Measurements from ENCODE around the gene ADAMTS7. TPM values are rescaled to one million over a fixed set of nuclear protein-coding genes. Genes with fewer than 3 reads are reported as not detected.
"Not testable (repeated sequence)": the region's sequence is repeated elsewhere in the genome, so short reads cannot be mapped to it uniquely, and the experiment has no call there.

ADAMTS7 gene
- total RNA-seq, 1 experiment from 2014 or later = 23.1 TPM

DNA sequence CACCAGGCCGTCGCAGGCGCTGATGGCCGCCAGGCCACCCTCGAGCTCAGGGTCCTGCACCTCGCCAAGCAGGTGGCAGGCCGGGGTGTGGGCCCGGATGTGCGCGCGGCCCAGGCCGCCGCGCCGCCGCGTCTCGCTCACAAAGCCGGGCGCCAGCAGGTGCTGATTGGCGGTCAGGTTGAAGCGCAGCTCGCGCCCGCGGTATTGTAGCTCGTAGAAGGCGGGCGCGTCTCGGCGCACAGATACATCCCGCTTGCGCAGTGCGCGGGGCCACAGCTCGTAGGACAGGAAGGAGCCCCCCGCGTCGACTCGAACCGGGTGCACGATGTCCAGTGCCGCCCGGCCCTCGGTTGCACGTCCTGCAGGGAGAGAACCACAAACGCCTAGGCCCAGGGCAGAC, 11.1 kb downstream of the ADAMTS7 start:
- no peak overlapping the region for H3K4ac ChIP-seq (ENCODE audit: low read depth, low read length)
- no peak overlapping the region for H3K4me3 Mint-ChIP-seq
- H3K27ac ChIP-seq (ENCODE audit: insufficient read length, low read depth, low read length) = no peak overlapping the region
- peaks cover 6 to 17% (median 14%) of the 10 kb centered on the region in 3 experiments; a peak in 6 of 7 replicates for H3K36me3 Mint-ChIP-seq (ENCODE audit: insufficient read depth in 1 of 3, low read depth in 3 of 3)
- H3K18ac ChIP-seq (ENCODE audit: insufficient read length, low read depth, low read length) = no peak overlapping the region
- no peak overlapping the region for H3T11ph ChIP-seq (ENCODE audit: low read length)
- peaks cover 2% of the 10 kb centered on the region; the same call in 1 of the 2 replicates for H3K27me3 Mint-ChIP-seq (ENCODE audit: low read depth)
- TF ChIP-seq, protein P1, sequence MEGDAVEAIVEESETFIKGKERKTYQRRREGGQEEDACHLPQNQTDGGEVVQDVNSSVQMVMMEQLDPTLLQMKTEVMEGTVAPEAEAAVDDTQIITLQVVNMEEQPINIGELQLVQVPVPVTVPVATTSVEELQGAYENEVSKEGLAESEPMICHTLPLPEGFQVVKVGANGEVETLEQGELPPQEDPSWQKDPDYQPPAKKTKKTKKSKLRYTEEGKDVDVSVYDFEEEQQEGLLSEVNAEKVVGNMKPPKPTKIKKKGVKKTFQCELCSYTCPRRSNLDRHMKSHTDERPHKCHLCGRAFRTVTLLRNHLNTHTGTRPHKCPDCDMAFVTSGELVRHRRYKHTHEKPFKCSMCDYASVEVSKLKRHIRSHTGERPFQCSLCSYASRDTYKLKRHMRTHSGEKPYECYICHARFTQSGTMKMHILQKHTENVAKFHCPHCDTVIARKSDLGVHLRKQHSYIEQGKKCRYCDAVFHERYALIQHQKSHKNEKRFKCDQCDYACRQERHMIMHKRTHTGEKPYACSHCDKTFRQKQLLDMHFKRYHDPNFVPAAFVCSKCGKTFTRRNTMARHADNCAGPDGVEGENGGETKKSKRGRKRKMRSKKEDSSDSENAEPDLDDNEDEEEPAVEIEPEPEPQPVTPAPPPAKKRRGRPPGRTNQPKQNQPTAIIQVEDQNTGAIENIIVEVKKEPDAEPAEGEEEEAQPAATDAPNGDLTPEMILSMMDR (conservative IDR thresholded peaks at IDR 0.05) = no peak
- no peak overlapping the region for H4K5ac ChIP-seq (ENCODE audit: insufficient read length, low read depth, low read length)
- no peak overlapping the region for H3K23ac ChIP-seq (ENCODE audit: insufficient read length, low read depth, low read length)
- H2BK12ac ChIP-seq (ENCODE audit: insufficient read length, low read depth, low read length) = no peak overlapping the region
- H4K20me1 ChIP-seq (ENCODE audit: control insufficient read depth, insufficient read depth, insufficient read length) = no peaks in the 10 kb centered on the region
- no peak overlapping the region for H4K91ac ChIP-seq (ENCODE audit: insufficient read length, low read depth, low read length)
- no peak overlapping the region for H2AK5ac ChIP-seq (ENCODE audit: insufficient read length, low read length)
- H2BK20ac ChIP-seq (ENCODE audit: low read depth, low read length, poor library complexity, severe bottlenecking) = no peak overlapping the region
- H2BK5ac ChIP-seq (ENCODE audit: insufficient read length, low read length) = no peak overlapping the region
- no peak overlapping the region for H3K56ac ChIP-seq (ENCODE audit: insufficient read length, low read depth, low read length)
- H3K79me1 ChIP-seq (ENCODE audit: insufficient read depth, low read depth, low read length, poor library complexity, severe bottlenecking) = no peaks in the 10 kb centered on the region
- H2BK15ac ChIP-seq (ENCODE audit: low read depth, low read length) = no peak overlapping the region
- no peak overlapping the region for H2BK120ac ChIP-seq (ENCODE audit: low read depth, low read length, poor library complexity, severe bottlenecking)
- H3K14ac ChIP-seq (ENCODE audit: insufficient read depth, low read length) = no peak overlapping the region
- no peak overlapping the region for H2AFZ ChIP-seq (ENCODE audit: low read length)
- no peaks in the 10 kb centered on the region for H3K27me3 ChIP-seq (ENCODE audit: insufficient read depth, low read length)
- no peak for DNase-seq
- no CpG with 5 or more reads among the region's 48 CpGs for WGBS (ENCODE audit: extremely low coverage, insufficient read length, low lambda C conversion rate)
- H3K4me1 ChIP-seq (ENCODE audit: insufficient read depth, low read length) = no peaks in the 10 kb centered on the region; the same call in 1 of the 2 replicates
- H4K8ac ChIP-seq (replicated peaks; ENCODE audit: insufficient read length, low read depth, low read length) = no peak overlapping the region
- no peaks in the 10 kb centered on the region for H3K9me3 ChIP-seq (ENCODE audit: control insufficient read depth, low read depth, low read length)
- no peak overlapping the region for H3K4me2 ChIP-seq (ENCODE audit: insufficient read depth, insufficient read length, low read length)
- H3K9me3 Mint-ChIP-seq = no peaks in the 10 kb centered on the region
- H3K4me1 Mint-ChIP-seq = peaks cover 15 to 26% of the 10 kb centered on the region in 2 experiments
- H3K27ac Mint-ChIP-seq = no peak overlapping the region
- H3K9ac ChIP-seq (ENCODE audit: extremely low read depth, insufficient read length, low read length) = no peak overlapping the region
- H3K79me2 ChIP-seq (ENCODE audit: insufficient read depth, low read length) = no peaks in the 10 kb centered on the region
- H3K23me2 ChIP-seq (ENCODE audit: insufficient read length, low read depth, low read length, poor library complexity, severe bottlenecking) = no peaks in the 10 kb centered on the region

GRCh38 chr15:78799102-78799501, 12.2 kb downstream of the ADAMTS7 start:
- peaks cover 4 to 15% of the 10 kb centered on the region in 2 experiments for H3K4me1 Mint-ChIP-seq
- H3K9me3 Mint-ChIP-seq; H3K14ac ChIP-seq (ENCODE audit: insufficient read depth, low read length); H2BK5ac ChIP-seq (ENCODE audit: insufficient read length, low read length); H2AK5ac ChIP-seq (ENCODE audit: insufficient read length, low read length); H3K27ac ChIP-seq (ENCODE audit: insufficient read length, low read depth, low read length); H4K5ac ChIP-seq (ENCODE audit: insufficient read length, low read depth, low read length); H2BK20ac ChIP-seq (ENCODE audit: low read depth, low read length, poor library complexity, severe bottlenecking); DNase-seq; H3K9ac ChIP-seq (ENCODE audit: extremely low read depth, insufficient read length, low read length); H3K18ac ChIP-seq (ENCODE audit: insufficient read length, low read depth, low read length); H3K56ac ChIP-seq (ENCODE audit: insufficient read length, low read depth, low read length); H3K23ac ChIP-seq (ENCODE audit: insufficient read length, low read depth, low read length); H3K23me2 ChIP-seq (ENCODE audit: insufficient read length, low read depth, low read length, poor library complexity, severe bottlenecking); H3K4me2 ChIP-seq (ENCODE audit: insufficient read depth, insufficient read length, low read length); H3K4ac ChIP-seq (ENCODE audit: low read depth, low read length); H2BK12ac ChIP-seq (ENCODE audit: insufficient read length, low read depth, low read length); H3K4me3 Mint-ChIP-seq; H3K27me3 ChIP-seq (ENCODE audit: insufficient read depth, low read length); H2BK15ac ChIP-seq (ENCODE audit: low read depth, low read length); H2AFZ ChIP-seq (ENCODE audit: low read length); H3K79me1 ChIP-seq (ENCODE audit: insufficient read depth, low read depth, low read length, poor library complexity, severe bottlenecking); H4K8ac ChIP-seq (replicated peaks; ENCODE audit: insufficient read length, low read depth, low read length); H4K20me1 ChIP-seq (ENCODE audit: control insufficient read depth, insufficient read depth, insufficient read length); H2BK120ac ChIP-seq (ENCODE audit: low read depth, low read length, poor library complexity, severe bottlenecking); H4K91ac ChIP-seq (ENCODE audit: insufficient read length, low read depth, low read length); H3K27ac Mint-ChIP-seq; H3K27me3 Mint-ChIP-seq (ENCODE audit: low read depth); H3K4me1 ChIP-seq (ENCODE audit: insufficient read depth, low read length); H3T11ph ChIP-seq (ENCODE audit: low read length); H3K9me3 ChIP-seq (ENCODE audit: control insufficient read depth, low read depth, low read length); H3K79me2 ChIP-seq (ENCODE audit: insufficient read depth, low read length): not testable (repeated sequence)
- WGBS (ENCODE audit: extremely low coverage, insufficient read length, low lambda C conversion rate) = no CpG with 5 or more reads among the region's 7 CpGs
- peaks cover 6 to 17% (median 14%) of the 10 kb centered on the region in 3 experiments; a peak in 6 of 7 replicates for H3K36me3 Mint-ChIP-seq (ENCODE audit: insufficient read depth in 1 of 3, low read depth in 3 of 3)
